Neural crest cell (in vitro differentiated cells): Measurements from ENCODE around the gene IRF1. TPM values are rescaled to one million over a fixed set of nuclear protein-coding genes. Genes with fewer than 3 reads are reported as not detected.

Experiments
- DNase-seq: peaks from one replicate; pipeline ENCODE4 v3.0.0; 2021; ENCODE audit warnings: low read depth, mixed read lengths, low spot score
- H3K27ac Mint-ChIP-seq: one replicate; pipeline ENCODE4 v1.8.0; 2021; ENCODE audit warnings: mild to moderate bottlenecking, mixed read lengths; ENCODE audit not compliant: unreplicated experiment
- H3K27me3 Mint-ChIP-seq: 2 replicates; pipeline ENCODE4 v1.8.0; 2021; ENCODE audit warnings: low read depth, mild to moderate bottlenecking, mixed read lengths
- H3K36me3 Mint-ChIP-seq: 2 replicates; pipeline ENCODE4 v1.8.0; 2021; ENCODE audit warnings: low read depth, mild to moderate bottlenecking, mixed read lengths
- H3K4me1 Mint-ChIP-seq: 2 replicates; pipeline ENCODE4 v1.8.0; 2021; ENCODE audit warnings: mixed read lengths
- H3K4me3 Mint-ChIP-seq: one replicate; pipeline ENCODE4 v1.8.0; 2021; ENCODE audit warnings: mild to moderate bottlenecking, mixed read lengths
- H3K9me3 Mint-ChIP-seq: 2 replicates; pipeline ENCODE4 v1.8.0; 2021; ENCODE audit warnings: mixed read lengths
- CTCF ChIP-seq: fragments of 200-600 bp; sonication (generic); conservative IDR thresholded peaks from 2 replicates; pipeline ENCODE4 v1.5.0; 2021; ENCODE audit warnings: antibody characterized with exemption, mild to moderate bottlenecking
- total RNA-seq: library from RNA; stranded (reverse); gene quantifications from 2 replicates; pipeline ENCODE4 v1.2.1, GENCODE V29; 2021

The IRF1 gene
- total RNA-seq, 1 donor from 2014 or later = 4.5 TPM

DNA sequence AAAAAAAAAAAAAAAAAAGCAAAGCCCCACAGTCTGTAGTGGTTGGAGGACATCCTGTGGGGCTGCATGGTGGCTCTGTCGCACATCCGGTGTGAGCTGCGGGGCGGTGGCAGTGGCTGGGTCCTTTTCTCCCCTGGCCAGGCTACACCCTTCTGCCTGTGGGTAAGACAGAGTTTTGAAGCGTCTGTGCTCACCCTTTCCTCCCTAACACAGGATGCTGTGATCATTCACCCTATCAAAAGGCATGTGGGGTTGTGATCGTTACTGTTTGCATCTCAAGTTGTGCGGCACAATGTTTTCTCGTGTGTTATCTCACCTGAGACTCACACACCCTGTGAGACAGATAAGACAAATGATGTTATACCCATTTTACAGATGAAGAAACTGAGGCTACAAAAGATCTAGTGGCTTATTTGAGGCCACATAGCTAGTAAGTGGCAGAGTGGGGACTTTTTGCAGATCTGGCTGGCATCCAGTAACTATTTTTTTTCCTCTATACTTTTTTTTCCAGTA is 17.5 kb downstream of the IRF1 start:
- Mint-ChIP-seq H3K27ac (no peak overlapping the region), H3K36me3 (no peaks in the 10 kb centered on the region), H3K27me3 (no peaks in the 10 kb centered on the region), H3K9me3 (no peaks in the 10 kb centered on the region), H3K4me3 (no peak overlapping the region), H3K4me1 (peaks cover 8% of the 10 kb centered on the region)
- no peak for DNase-seq
- TF ChIP-seq CTCF = no peak

DNA sequence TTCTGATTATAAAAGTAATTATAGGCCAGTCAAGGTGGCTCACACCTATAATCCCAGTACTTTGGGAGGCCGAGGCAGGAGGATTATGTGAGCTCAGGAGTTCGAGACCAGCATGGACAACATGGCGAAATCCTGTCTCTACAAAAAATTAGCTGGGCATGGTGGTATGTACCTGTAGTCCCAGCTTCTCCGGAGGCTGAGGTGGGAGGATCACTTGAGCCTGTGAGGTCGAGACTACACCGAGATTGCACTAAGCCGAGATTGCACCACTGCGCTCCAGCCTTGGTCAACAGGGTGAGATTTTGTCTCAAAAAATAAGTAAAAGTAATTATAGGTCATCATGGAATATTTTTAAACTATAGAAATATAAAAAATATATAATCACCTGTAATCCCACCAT is 18.1 kb downstream of the IRF1 start:
- Mint-ChIP-seq H3K4me1 (peaks cover 9% of the 10 kb centered on the region), H3K36me3 (no peaks in the 10 kb centered on the region), H3K27me3 (no peaks in the 10 kb centered on the region), H3K4me3 (no peak overlapping the region), H3K27ac (no peak overlapping the region), H3K9me3 (no peaks in the 10 kb centered on the region)
- TF ChIP-seq CTCF = no peak
- DNase-seq = no peak

GRCh38 chr5:132471944-132472343 is 18.6 kb downstream of the IRF1 start:
- Mint-ChIP-seq H3K27ac (no peak overlapping the region), H3K4me3 (no peak overlapping the region), H3K4me1 (peaks cover 12% of the 10 kb centered on the region), H3K27me3 (no peaks in the 10 kb centered on the region), H3K9me3 (no peaks in the 10 kb centered on the region), H3K36me3 (no peaks in the 10 kb centered on the region)
- no peak for DNase-seq
- no peak for TF ChIP-seq CTCF

- Mint-ChIP-seq H3K9me3 (no peaks in the 10 kb centered on the region), H3K4me1 (peaks cover 12% of the 10 kb centered on the region)
- TF ChIP-seq CTCF = no peak
These were observed 19.2 kb downstream of the IRF1 start for GRCh38 chr5:132471151-132471907.

DNA sequence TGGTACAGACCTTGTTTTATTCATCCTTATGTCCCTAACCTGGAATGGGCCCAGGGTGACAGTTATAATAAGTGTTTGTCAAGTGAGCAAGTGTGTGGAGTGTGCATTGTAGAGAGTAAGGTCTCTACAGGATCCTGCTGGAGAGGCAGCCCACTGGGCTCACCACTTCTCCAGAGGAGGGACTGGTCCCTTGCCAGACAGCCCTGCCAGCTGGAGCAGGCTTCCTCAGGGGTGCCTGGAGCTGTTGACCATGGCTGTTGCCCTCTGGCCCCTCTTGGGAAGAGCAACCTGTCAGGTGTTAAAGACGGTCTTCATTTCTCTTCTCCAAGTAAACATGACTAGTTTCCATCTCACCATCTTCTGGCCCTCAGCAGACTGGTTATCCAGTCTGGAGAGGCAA is 20.0 kb downstream of the IRF1 start:
- no peaks in the 10 kb centered on the region for H3K27me3 Mint-ChIP-seq
- H3K9me3 Mint-ChIP-seq = no peaks in the 10 kb centered on the region
- no peak for TF ChIP-seq CTCF
- no peaks in the 10 kb centered on the region for H3K36me3 Mint-ChIP-seq
- peaks cover 9% of the 10 kb centered on the region for H3K4me1 Mint-ChIP-seq
- no peak overlapping the region for H3K27ac Mint-ChIP-seq
- DNase-seq = no peak
- no peak overlapping the region for H3K4me3 Mint-ChIP-seq

More at GRCh38 chr5:132471151-132471907, 19.2 kb downstream of the IRF1 start:
- Mint-ChIP-seq H3K27ac (no peak overlapping the region), H3K36me3 (no peaks in the 10 kb centered on the region), H3K4me3 (no peak overlapping the region), H3K27me3 (no peaks in the 10 kb centered on the region)
- no peak for DNase-seq
